Gastroesophageal sphincter (tissue), 4 donors: ENCODE data around the gene VSNL1. TPM values are rescaled to one million over a fixed set of nuclear protein-coding genes. Genes with fewer than 3 reads are reported as not detected.

Experiments used
- ATAC-seq: fragments of 150-250 bp; one replicate; pipeline ENCODE4 v1.9.1; 2016; ENCODE audit warnings: mild to moderate bottlenecking, moderate library complexity
- H3K27ac ChIP-seq, 4 donors: fragments of 200-600 bp; sonication (generic) in 3 of 4; 1 replicate in 3 of 4; 2 replicates in 1 of 4; pipeline ENCODE4 v1.5.1; 2016 to 2019
- H3K27me3 ChIP-seq: fragments of 200-600 bp; sonication (generic); one replicate; pipeline ENCODE4 v1.5.1; 2019
- H3K36me3 ChIP-seq, 2 donors: fragments of 200-600 bp; sonication (generic); one replicate each; pipeline ENCODE4 v1.5.1; 2019; ENCODE audit warnings: control low read depth in 1 of 2
- H3K4me1 ChIP-seq, 3 donors: fragments of 200-600 bp; sonication (generic); 1 replicate in 2 of 3; 2 replicates in 1 of 3; pipeline ENCODE4 v1.5.1; 2016 to 2019; ENCODE audit warnings: control low read depth in 2 of 3
- H3K4me3 ChIP-seq, 2 donors: fragments of 200-600 bp; sonication (generic); one replicate each; pipeline ENCODE4 v1.5.1; 2019; ENCODE audit warnings: mild to moderate bottlenecking in 1 of 2, moderate library complexity in 1 of 2
- H3K9me3 ChIP-seq, 3 donors: fragments of 200-600 bp; sonication (generic); one replicate each; pipeline ENCODE4 v1.5.1; 2017 to 2019; ENCODE audit warnings: control low read depth in 2 of 3
- EP300 ChIP-seq: sonication (generic); formaldehyde crosslinking; IDR thresholded peaks from one replicate; pipeline ENCODE4 v1.6.1; 2017; ENCODE audit warnings: antibody characterized with exemption, mild to moderate bottlenecking
- POLR2A ChIP-seq, 2 donors: fragments of 450-650 bp; IDR thresholded peaks; one replicate each; pipeline ENCODE4 v1.6.1; 2017; ENCODE audit warnings: antibody characterized with exemption in 2 of 2, mild to moderate bottlenecking in 2 of 2, moderate library complexity in 1 of 2
- POLR2AphosphoS5 ChIP-seq: sonication (generic); formaldehyde crosslinking; IDR thresholded peaks from one replicate; pipeline ENCODE4 v1.6.1; 2017; ENCODE audit warnings: antibody characterized with exemption
- WGBS, 2 donors: methylation state at CpG; one replicate each; pipeline ENCODE4 v1.1.5; 2018; ENCODE audit warnings: low coverage in 1 of 2; 5-methylcytosine and 5-hydroxymethylcytosine counted together
- total RNA-seq, 4 donors: library from RNA; depleted of rRNA; stranded (reverse); fragments of >200 nt; gene quantifications; one replicate each; pipeline ENCODE4 v1.1.0, GENCODE V29; 2016
- TF ChIP-seq, protein P1 (sequence below), 4 experiments: fragments of 200-600 bp in 2 of 4; fragments of 450-650 bp in 2 of 4; sonication (generic) in 1 of 4; IDR thresholded peaks; one replicate each; pipeline ENCODE4 v1.5.1; 2017 to 2019; ENCODE audit warnings: antibody characterized with exemption in 4 of 4, mild to moderate bottlenecking in 2 of 4, moderate library complexity in 2 of 4

Gene VSNL1
- total RNA-seq, 4 donors from 2014 or later: 0.40 to 5.2 (median 0.76) TPM

DNA sequence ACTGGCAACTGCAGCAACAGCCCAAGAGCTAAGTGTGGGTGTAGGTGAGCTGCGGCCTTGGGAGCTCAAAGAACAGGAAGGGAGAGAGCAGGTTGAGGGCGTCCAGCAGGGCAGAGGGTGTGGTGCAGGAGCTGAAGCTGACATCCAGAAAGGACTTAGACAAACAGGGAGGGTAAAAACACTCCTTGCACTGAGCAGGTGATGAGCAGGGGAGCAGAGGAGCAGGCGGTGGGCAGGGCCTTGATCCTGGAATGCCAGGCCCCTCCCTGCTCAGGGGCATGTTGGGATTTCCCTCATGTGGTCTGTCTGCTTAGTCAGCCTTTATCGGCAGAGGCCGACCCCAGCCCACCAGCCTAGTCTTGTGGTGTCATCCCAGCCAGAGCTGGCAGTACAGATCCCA lies 63.6 kb downstream of the VSNL1 start:
- 80 to 100% methylated on average over 2 of the region's 5 CpGs for WGBS, 2 donors
- no peak overlapping the region for H3K27ac ChIP-seq
- ATAC-seq: no peak
- TF ChIP-seq, protein P1, sequence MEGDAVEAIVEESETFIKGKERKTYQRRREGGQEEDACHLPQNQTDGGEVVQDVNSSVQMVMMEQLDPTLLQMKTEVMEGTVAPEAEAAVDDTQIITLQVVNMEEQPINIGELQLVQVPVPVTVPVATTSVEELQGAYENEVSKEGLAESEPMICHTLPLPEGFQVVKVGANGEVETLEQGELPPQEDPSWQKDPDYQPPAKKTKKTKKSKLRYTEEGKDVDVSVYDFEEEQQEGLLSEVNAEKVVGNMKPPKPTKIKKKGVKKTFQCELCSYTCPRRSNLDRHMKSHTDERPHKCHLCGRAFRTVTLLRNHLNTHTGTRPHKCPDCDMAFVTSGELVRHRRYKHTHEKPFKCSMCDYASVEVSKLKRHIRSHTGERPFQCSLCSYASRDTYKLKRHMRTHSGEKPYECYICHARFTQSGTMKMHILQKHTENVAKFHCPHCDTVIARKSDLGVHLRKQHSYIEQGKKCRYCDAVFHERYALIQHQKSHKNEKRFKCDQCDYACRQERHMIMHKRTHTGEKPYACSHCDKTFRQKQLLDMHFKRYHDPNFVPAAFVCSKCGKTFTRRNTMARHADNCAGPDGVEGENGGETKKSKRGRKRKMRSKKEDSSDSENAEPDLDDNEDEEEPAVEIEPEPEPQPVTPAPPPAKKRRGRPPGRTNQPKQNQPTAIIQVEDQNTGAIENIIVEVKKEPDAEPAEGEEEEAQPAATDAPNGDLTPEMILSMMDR (IDR thresholded peaks at IDR 0.05): no peak
- no peak for TF ChIP-seq POLR2AphosphoS5
- TF ChIP-seq POLR2A (IDR thresholded peaks at IDR 0.05): no peak
- no peak for TF ChIP-seq EP300
- no peaks in the 10 kb centered on the region for H3K27me3 ChIP-seq
- no peaks in the 10 kb centered on the region for H3K4me1 ChIP-seq
- no peak overlapping the region for H3K4me3 ChIP-seq
- no peaks in the 10 kb centered on the region for H3K36me3 ChIP-seq
- H3K9me3 ChIP-seq: no peaks in the 10 kb centered on the region

DNA sequence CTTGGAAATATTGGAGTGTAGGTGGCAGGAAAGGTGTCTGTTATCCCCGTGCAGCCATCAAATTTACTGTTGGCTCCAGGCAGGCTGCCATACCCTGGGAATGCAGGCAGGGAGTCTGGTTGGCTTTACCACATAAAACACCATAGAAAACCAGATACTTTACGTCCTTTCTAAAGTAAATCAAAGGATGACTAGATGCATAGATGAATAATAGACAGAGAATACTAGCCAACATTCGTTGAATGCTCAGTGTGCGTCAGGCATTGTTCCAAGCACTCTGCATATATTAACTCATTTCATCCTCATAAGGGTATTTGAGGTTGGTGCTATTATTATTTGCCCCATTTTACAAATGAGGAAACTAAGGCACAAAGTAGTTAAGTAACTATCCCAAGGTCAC lies 65.2 kb downstream of the VSNL1 start:
- no peaks in the 10 kb centered on the region for H3K9me3 ChIP-seq
- no peaks in the 10 kb centered on the region for H3K36me3 ChIP-seq
- TF ChIP-seq EP300: no peak
- TF ChIP-seq POLR2A (IDR thresholded peaks at IDR 0.05): no peak
- TF ChIP-seq POLR2AphosphoS5: no peak
- TF ChIP-seq, protein P1 (IDR thresholded peaks at IDR 0.05): no peak
- no peaks in the 10 kb centered on the region for H3K4me1 ChIP-seq
- WGBS, 2 donors: 56 to 76% methylated on average over 4 of the region's 4 CpGs
- ATAC-seq: no peak
- H3K27ac ChIP-seq: no peak overlapping the region
- H3K4me3 ChIP-seq: no peak overlapping the region
- no peaks in the 10 kb centered on the region for H3K27me3 ChIP-seq

DNA sequence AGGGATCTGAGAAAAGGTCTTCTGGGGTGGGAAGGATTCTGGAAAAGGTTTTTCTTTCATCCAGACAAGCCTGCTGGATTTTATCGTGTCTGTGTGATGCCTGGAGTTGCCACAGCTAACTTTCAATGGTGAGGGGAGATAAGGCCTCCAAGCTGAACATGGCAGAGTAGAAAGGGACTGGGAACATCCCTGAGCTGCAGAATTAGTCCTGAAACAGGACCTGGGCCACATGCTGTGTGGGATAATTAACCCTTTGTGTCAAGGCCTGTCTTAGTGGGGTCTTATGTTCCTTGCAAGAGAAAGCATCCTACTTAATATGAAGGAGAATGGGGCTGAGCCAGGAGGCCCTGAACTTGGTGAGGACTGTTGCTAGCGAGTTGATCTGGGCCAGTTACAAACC lies 66.4 kb downstream of the VSNL1 start:
- WGBS, 2 donors: 45 to 100% methylated on average over 1 to 2 of the region's 2 CpGs
- H3K27me3 ChIP-seq: no peaks in the 10 kb centered on the region
- no peak for ATAC-seq
- no peaks in the 10 kb centered on the region for H3K9me3 ChIP-seq
- H3K4me3 ChIP-seq: no peak overlapping the region
- no peaks in the 10 kb centered on the region for H3K36me3 ChIP-seq
- H3K27ac ChIP-seq: no peak overlapping the region
- TF ChIP-seq POLR2AphosphoS5 (no peak), POLR2A (IDR thresholded peaks at IDR 0.05) (no peak), EP300 (no peak)
- TF ChIP-seq, protein P1 (IDR thresholded peaks at IDR 0.05): no peak
- no peaks in the 10 kb centered on the region for H3K4me1 ChIP-seq

DNA sequence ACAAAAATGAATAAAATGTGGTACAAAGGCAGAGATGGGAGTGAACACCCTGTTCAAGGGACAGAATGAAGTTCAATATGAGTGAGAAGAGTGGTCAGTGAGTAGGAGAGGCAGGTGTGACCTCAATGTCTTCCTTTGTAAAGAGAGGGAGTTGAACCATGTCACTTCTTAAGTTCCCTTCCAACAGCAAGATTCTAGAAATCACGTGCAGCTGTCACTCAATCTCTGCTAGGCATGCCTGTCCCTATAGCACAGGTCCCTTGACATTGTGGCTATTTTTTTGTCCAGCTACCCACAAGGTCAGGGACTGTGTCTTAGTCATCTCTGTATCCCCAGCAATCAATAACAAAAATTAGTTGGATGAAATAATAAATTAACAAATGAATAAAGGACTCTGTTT lies 66.9 kb downstream of the VSNL1 start:
- H3K4me3 ChIP-seq: no peak overlapping the region
- no peaks in the 10 kb centered on the region for H3K27me3 ChIP-seq
- H3K27ac ChIP-seq: no peak overlapping the region
- H3K36me3 ChIP-seq: no peaks in the 10 kb centered on the region
- H3K9me3 ChIP-seq: no peaks in the 10 kb centered on the region
- ATAC-seq: no peak
- TF ChIP-seq, protein P1 (IDR thresholded peaks at IDR 0.05): no peak
- TF ChIP-seq POLR2A (IDR thresholded peaks at IDR 0.05) (no peak), EP300 (no peak), POLR2AphosphoS5 (no peak)
- H3K4me1 ChIP-seq: no peaks in the 10 kb centered on the region
- 90% methylated on average over 1 of the region's 1 CpG; no CpG with 5 or more reads in 1 of the 2 donors for WGBS, 2 donors

DNA sequence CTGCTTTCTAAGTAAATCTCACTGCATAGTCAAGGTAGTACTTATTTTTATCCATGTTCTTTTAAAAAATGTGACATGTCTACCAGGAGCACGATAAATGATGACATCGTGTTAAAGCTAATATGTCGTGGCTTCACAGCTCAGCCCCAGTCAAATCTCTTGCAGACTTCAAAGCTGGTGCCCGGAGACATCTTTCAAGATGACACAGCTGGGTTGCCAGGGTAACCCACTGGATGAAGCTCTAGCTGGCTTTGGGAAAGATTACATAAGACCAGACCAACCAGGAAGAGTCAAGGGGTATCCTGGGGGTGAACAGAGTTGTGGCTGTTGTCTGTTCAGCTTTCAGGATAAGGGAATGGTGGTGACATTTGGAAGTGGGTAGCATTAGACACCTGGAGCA lies 67.8 kb downstream of the VSNL1 start:
- 33 to 61% methylated on average over 4 of the region's 4 CpGs for WGBS, 2 donors
- H3K27ac ChIP-seq: no peak overlapping the region

More for the DNA sequence above, 67.8 kb downstream of the VSNL1 start:
- no peaks in the 10 kb centered on the region for H3K4me1 ChIP-seq
- H3K27me3 ChIP-seq: no peaks in the 10 kb centered on the region
- ATAC-seq: no peak
- no peak for TF ChIP-seq POLR2A (IDR thresholded peaks at IDR 0.05)
- TF ChIP-seq, protein P1 (IDR thresholded peaks at IDR 0.05): no peak
- no peak for TF ChIP-seq EP300
- TF ChIP-seq POLR2AphosphoS5: no peak
- H3K9me3 ChIP-seq: no peaks in the 10 kb centered on the region
- no peaks in the 10 kb centered on the region for H3K36me3 ChIP-seq
- no peak overlapping the region for H3K4me3 ChIP-seq
